ENCODE measurements around the gene PIWIL4.
"Not testable (repeated sequence)": the region's sequence is repeated elsewhere in the genome, so short reads cannot be mapped to it uniquely, and the experiment has no call there.

The PIWIL4 gene

DNA sequence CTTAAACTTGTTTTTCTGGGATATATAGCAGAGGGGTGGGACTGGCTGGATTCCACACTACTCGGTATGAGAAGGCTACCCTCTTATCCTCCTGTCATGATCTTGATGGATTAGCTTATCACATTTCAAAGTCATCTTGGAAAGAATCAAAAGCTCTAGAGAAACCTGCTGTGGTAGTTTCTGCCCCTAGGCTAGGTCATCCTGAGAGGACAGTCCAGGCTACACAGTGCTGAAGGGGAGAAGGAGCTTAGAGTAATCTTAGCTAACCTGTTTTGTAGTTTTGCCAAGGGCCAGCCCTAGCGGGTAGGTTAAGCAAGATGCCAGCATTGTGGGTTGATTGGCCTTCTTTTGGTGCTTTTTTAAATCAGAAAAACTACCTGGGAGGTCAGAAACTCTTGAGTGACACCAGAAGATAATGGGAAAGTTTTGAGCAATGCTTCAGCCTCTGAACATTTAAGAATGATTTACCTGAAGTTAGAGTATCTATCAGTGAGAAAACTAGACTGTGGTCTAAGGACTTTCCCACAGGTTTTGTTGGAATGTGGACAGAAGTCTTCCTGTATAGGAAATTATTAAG, 21.3 kb downstream of the PIWIL4 start:
- Mint-ChIP-seq H3K27ac (no peak overlapping the region), H3K4me1 (no peaks in the 10 kb centered on the region), H3K9me3 (no peaks in the 10 kb centered on the region), H3K4me3 (no peak overlapping the region), H3K27me3 (no peaks in the 10 kb centered on the region)
- no peak for DNase-seq
- no peak for ATAC-seq

DNA sequence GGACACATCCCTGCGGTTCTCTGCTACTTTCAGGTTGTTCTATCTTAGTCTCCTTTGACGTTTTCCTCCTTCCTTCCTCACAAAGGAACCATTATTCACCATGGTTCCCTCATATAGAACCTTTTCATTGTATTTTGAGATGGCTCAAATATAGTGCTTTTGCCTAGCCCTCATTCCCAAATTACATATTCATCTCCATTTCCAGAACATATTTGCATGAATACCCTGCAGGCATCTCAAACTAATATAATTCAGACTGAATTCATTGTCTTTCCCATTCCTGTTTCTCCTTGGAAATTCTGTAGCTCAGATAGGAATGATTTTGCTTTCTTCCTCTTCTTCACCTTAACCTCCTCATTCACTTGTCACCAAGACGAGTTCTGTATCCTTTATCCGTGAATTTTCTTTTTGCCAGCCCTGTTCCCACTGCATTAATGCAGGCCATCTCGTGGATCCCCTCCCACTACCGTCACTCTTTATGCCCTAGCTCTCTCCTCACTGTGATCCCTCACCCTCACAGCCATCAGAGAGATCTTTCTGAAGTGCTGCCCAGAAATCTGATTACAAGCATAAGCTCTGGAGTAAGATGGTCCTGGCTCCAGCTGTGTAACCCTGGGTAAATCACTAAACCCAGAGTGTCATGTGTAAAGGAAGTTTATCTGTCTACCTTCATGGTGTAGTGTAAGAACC, 23.3 kb downstream of the PIWIL4 start:
- Mint-ChIP-seq H3K4me3 (no peak overlapping the region), H3K27me3 (no peaks in the 10 kb centered on the region), H3K27ac (no peak overlapping the region), H3K4me1 (no peaks in the 10 kb centered on the region), H3K9me3 (no peaks in the 10 kb centered on the region)
- ATAC-seq (no peak), DNase-seq (no peak)

DNA sequence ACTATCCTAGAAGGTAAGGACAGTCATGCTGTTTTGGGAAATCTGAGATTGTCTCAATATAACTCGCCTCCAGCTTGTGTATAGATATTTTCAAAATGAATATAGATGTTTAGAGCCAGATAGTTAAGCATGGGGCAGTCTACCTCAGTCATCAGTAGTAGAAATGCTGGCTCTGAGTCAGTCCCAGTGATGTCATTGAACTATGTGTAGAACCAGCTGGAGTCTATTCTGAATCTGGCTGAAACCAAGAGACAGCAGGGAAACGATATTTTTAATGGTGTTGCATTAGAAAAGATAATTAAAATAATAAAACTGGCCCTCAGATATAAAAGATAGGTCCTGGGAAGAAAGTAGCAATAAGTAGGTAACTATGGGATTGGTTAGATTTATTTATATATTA, 25.9 kb downstream of the PIWIL4 start:
- Mint-ChIP-seq H3K4me3 (no peak overlapping the region), H3K27me3 (no peaks in the 10 kb centered on the region)

DNA sequence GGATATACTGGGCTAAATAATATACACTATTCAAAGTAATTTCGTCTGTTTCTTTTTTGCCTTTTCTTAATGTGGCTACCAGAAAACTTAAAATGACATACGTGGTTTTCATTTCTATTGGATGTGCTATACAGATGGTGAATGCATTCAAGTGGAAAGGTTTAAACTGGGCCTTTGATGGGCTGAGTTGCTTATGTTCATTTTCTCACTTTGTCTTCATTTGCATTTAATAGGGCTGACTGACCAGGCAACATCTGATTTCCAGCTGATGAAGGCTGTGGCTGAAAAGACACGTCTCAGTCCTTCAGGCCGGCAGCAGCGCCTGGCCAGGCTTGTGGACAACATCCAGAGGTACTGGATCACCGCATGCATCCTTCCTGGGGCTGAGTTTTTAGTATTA, 27.9 kb downstream of the PIWIL4 start:
- ATAC-seq (no peak), DNase-seq (no peak)
- Mint-ChIP-seq H3K4me3 (no peak overlapping the region), H3K4me1 (no peaks in the 10 kb centered on the region), H3K27me3 (no peaks in the 10 kb centered on the region), H3K27ac (no peak overlapping the region), H3K9me3 (no peaks in the 10 kb centered on the region)

More for the DNA sequence above, 25.9 kb downstream of the PIWIL4 start:
- no peak for ATAC-seq
- H3K4me1 Mint-ChIP-seq, result no peaks in the 10 kb centered on the region
- no peak overlapping the region for H3K27ac Mint-ChIP-seq
- DNase-seq, result no peak
- H3K9me3 Mint-ChIP-seq, result no peaks in the 10 kb centered on the region

DNA sequence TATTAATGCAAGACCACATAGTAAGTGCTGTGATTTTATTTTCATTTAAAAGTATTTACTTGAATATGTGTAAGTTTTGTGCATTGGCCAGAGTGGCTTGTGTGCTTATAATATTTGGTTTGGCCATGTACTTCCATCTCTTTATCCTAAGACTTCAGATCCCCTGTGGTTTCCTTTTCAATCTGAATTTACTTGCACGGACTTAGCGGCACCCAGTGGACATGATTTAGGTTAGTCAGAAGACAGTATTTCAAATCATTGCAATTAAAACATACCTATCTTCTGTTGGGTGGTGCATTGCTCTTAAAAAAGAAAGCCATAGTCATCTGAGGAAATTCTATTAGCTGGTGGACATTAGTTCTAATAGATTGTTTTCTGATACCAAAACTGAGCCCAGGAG, 30.7 kb downstream of the PIWIL4 start:
- H3K27me3 Mint-ChIP-seq, result no peaks in the 10 kb centered on the region
- ATAC-seq (no peak), DNase-seq (no peak)
- no peak overlapping the region for H3K27ac Mint-ChIP-seq
- no peak overlapping the region for H3K4me3 Mint-ChIP-seq
- H3K4me1 Mint-ChIP-seq, result no peaks in the 10 kb centered on the region
- no peaks in the 10 kb centered on the region for H3K9me3 Mint-ChIP-seq

DNA sequence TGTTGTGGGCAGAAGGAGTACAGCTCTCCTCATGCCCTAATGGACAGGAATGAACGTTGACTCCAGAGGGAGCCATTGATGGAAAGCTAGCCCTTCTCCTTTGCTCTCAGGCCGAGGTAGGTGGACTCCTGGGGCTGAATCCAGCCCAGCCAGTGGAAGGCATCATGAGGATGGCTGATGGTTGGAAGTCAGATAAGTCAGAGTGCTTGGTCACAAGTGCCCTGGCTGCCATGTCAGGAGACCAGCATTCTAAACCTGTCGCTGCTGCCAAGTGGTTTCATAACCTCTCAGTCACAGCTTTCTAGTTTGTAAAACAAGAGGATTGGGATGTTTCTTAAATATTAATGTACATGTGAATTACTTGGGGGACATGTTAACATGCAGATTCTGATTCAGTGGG, 32.3 kb downstream of the PIWIL4 start:
- Mint-ChIP-seq H3K4me1 (no peaks in the 10 kb centered on the region), H3K9me3 (no peaks in the 10 kb centered on the region), H3K4me3 (no peak overlapping the region), H3K27ac (no peak overlapping the region), H3K27me3 (no peaks in the 10 kb centered on the region)
- no peak for ATAC-seq
- DNase-seq, result no peak

GRCh38 chr11:94602430-94603372, 35.5 kb downstream of the PIWIL4 start:
- DNase-seq (peak; percentile 13 to 32), ATAC-seq (peak; percentile 83)
- Mint-ChIP-seq H3K27ac (no peak overlapping the region), H3K27me3 (no peaks in the 10 kb centered on the region), H3K4me3 (no peak overlapping the region), H3K9me3 (no peaks in the 10 kb centered on the region), H3K4me1 (no peaks in the 10 kb centered on the region)

DNA sequence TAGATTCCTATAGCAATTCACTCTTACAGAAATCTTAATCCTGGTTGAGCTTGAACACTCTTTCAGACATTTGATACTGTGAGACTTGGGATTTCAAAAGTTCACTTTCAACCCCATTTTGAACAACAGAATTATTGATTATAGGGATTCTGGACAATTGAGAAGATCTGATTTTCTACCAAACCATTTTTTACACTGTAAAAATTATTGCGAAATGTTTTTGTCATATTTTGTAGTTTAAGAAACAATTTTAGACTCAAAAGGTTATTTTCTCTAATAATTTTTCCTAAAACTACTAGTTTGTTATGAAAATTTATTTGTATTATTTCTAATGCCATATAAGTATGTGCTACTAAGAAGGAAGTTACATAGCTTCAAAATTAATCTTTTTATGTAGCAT, 36.4 kb downstream of the PIWIL4 start:
- H3K9me3 Mint-ChIP-seq, result no peaks in the 10 kb centered on the region
- no peak overlapping the region for H3K4me3 Mint-ChIP-seq
- DNase-seq (no peak), ATAC-seq (no peak)
- no peaks in the 10 kb centered on the region for H3K4me1 Mint-ChIP-seq
- H3K27me3 Mint-ChIP-seq, result no peaks in the 10 kb centered on the region
- no peak overlapping the region for H3K27ac Mint-ChIP-seq

- Mint-ChIP-seq H3K27me3 (no peaks in the 10 kb centered on the region), H3K27ac (no peak overlapping the region), H3K9me3 (no peaks in the 10 kb centered on the region), H3K4me1 (no peaks in the 10 kb centered on the region), H3K4me3 (no peak overlapping the region)
- no peak for ATAC-seq
- no peak for DNase-seq
These were observed 37.3 kb downstream of the PIWIL4 start for GRCh38 chr11:94604482-94604881.

DNA sequence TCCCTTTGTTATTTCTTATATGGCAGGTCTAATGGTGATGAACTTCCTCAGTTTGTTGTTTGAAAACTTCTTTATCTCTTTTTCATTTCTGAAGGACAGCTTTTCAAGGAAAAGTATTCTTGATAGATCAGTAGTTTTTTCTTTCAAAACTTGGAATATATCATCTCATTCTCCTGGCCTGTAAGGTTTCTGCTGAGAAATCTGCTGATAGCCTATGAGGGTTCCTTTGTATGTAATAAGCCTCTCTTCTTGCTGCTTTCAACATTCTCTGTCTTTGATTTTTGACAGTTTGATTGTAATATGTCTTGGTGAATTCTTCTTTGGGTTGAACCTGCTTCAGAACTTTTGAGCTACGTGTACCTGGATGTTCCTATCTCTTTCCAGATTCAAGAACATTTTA, 46.0 kb downstream of the PIWIL4 start:
- Mint-ChIP-seq H3K4me3 (no peak overlapping the region), H3K27ac (no peak overlapping the region), H3K4me1 (no peaks in the 10 kb centered on the region), H3K27me3 (no peaks in the 10 kb centered on the region), H3K9me3 (peaks cover 23 to 37% of the 10 kb centered on the region in 2 donors)
- ATAC-seq, result no peak
- no peak for DNase-seq

GRCh38 chr11:94623120-94623735, 56.1 kb downstream of the PIWIL4 start:
- H3K4me3 Mint-ChIP-seq, result no peak overlapping the region
- ATAC-seq (peak; percentile 92), DNase-seq (peak; percentile 50 to 52)
- H3K27me3 Mint-ChIP-seq, result peaks cover 10% of the 10 kb centered on the region
- no peak overlapping the region for H3K27ac Mint-ChIP-seq
- H3K4me1 Mint-ChIP-seq, result no peaks in the 10 kb centered on the region
- peaks cover 10 to 11% of the 10 kb centered on the region in 2 donors for H3K9me3 Mint-ChIP-seq

DNA sequence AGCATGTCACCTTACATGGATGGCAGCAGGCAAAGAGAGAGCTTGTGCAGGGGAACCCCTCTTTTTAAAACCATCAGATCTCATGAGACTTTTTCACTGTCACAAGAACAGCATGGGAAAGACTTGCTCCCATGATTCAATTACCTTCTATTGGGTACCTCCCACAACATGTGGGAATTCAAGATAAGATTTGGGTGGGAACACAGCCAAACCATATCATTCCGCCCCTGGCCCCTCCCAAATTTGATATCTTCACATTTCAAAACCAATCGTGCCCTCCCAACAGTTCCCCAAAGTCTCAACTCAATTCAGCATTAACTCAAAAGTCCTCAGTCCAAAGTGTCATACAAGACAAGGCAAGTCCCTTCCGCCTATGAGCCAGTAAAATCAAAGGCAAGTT, 58.3 kb downstream of the PIWIL4 start:
- H3K4me3 Mint-ChIP-seq, H3K4me1 Mint-ChIP-seq, ATAC-seq, DNase-seq: not testable (repeated sequence)
- peak overlapping the region in 1 of 2 donors; percentile 59 for H3K27ac Mint-ChIP-seq
- peaks cover 10 to 11% of the 10 kb centered on the region in 2 donors for H3K9me3 Mint-ChIP-seq
- peaks cover 10% of the 10 kb centered on the region for H3K27me3 Mint-ChIP-seq

DNA sequence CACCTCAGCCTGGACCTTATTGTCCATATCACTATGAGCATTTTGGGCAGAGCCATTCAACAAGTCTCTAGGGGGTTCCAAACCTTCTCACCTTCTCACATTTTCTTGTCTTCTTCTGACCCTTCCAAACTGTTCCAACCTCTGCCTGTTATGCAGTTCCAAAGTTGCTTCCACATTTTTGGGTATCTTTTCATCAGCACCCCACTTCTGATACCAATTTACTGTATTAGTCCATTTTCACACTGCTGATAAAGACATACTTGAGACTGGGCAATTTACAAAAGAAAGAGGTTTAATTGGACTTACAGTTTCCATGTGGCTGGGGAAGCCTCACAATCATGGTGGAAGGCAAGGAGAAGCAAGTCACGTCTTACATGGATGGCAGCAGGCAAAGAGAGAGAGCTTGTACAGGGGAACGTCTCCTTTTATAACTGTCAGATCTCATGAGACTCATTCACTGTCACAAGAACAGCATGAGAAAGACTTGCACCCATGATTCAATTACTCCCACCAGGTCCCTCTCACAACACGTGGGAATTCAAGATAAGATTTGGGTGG, 59.9 kb downstream of the PIWIL4 start:
- H3K4me3 Mint-ChIP-seq, ATAC-seq, DNase-seq, H3K4me1 Mint-ChIP-seq, H3K27ac Mint-ChIP-seq: not testable (repeated sequence)
- peaks cover 10% of the 10 kb centered on the region for H3K27me3 Mint-ChIP-seq
- peaks cover 10 to 11% of the 10 kb centered on the region in 2 donors for H3K9me3 Mint-ChIP-seq

DNA sequence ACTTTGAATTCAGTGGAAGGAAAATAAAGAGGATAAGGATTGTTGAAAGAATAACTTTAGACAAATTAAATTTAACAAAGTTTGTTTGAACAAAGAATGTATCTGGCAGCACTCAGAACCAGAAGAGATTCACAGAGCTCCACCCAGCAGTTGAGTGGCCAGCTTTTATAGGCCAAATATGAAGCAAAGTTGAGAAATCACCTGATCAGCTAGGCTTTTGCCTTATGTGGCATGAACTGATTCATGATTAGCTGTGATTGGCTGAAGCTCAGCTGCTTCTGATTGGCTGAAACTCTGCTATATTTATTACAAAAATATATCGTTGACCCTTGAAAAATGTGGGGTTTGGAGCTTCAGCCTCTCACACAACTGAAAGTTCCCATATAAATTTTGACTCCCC, 62.6 kb downstream of the PIWIL4 start:
- ATAC-seq (no peak), DNase-seq (no peak)
- Mint-ChIP-seq H3K27ac (no peak overlapping the region), H3K9me3 (peaks cover 10 to 11% of the 10 kb centered on the region in 2 donors), H3K4me1 (no peaks in the 10 kb centered on the region), H3K27me3 (peaks cover 10% of the 10 kb centered on the region), H3K4me3 (no peak overlapping the region)

DNA sequence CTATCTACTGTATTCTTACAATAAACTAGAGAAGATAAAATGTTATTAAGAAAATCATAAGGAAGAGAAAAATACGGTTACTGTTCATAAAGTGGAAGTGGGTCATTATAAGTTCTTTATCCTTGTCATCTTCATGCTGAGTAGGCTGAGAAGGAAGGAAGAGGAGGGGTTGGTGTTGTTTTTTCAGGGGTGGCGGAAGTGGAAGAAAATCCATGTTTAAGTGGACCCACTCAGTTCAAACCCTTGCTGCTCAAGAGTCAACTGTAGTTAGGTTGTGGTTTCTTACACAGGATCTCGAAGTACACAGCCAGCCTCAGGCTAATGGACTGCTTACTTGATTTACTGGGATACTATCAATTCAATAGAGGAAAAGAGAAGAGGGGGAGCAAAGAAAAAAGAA, 63.1 kb downstream of the PIWIL4 start:
- H3K4me1 Mint-ChIP-seq, result no peaks in the 10 kb centered on the region
- ATAC-seq, result no peak
- peaks cover 10% of the 10 kb centered on the region for H3K27me3 Mint-ChIP-seq
- no peak overlapping the region for H3K4me3 Mint-ChIP-seq
- H3K27ac Mint-ChIP-seq, result no peak overlapping the region
- peaks cover 10 to 11% of the 10 kb centered on the region in 2 donors for H3K9me3 Mint-ChIP-seq
- no peak for DNase-seq

Data from stimulated activated naive CD8-positive, alpha-beta T cell treated with anti-CD3 and anti-CD28 coated beads, Interleukin-15, amount 100 ng/mL, for 72 hours (primary cell).